Fibroblast of lung (primary cell): Measurements from ENCODE around the gene EIF3K.

Experiments
- EZH2 ChIP-seq: IDR thresholded peaks from 2 replicates; pipeline ENCODE4 v1.5.1; 2012; ENCODE audit warnings: low read length, control low read depth, mild to moderate bottlenecking; ENCODE audit errors: missing control alignments
- TF ChIP-seq, protein P1 (sequence below), 2 donors: IDR thresholded peaks in 1 of 2; conservative IDR thresholded peaks in 1 of 2; 1 replicate in 1 of 2; 2 replicates in 1 of 2; pipeline ENCODE4 v1.5.1; 2011 to 2012; ENCODE audit warnings: low read length in 2 of 2, control low read depth in 1 of 2, inconsistent platforms in 1 of 2, low read depth in 1 of 2, mild to moderate bottlenecking in 1 of 2

DNA sequence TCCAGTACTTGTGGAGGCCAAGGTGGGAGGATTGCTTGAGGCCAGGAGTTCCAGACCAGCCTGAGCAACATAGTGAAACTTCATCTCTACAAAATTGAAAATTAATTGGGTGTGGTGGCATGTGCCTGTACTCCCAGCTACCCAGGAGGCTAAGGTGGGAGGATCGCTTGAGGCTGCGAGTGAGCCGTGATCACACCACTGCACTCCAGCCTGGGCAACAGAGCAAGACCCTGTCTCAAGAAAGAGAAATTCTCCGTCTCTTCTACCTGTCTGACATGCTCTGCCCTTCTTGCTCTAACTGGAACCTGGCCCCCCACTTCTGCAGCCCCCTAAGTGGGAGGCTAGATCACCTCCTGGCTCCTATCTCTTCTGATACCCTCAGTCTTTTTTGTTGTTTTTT is 7.4 kb downstream of the EIF3K start:
- TF ChIP-seq, protein P1, sequence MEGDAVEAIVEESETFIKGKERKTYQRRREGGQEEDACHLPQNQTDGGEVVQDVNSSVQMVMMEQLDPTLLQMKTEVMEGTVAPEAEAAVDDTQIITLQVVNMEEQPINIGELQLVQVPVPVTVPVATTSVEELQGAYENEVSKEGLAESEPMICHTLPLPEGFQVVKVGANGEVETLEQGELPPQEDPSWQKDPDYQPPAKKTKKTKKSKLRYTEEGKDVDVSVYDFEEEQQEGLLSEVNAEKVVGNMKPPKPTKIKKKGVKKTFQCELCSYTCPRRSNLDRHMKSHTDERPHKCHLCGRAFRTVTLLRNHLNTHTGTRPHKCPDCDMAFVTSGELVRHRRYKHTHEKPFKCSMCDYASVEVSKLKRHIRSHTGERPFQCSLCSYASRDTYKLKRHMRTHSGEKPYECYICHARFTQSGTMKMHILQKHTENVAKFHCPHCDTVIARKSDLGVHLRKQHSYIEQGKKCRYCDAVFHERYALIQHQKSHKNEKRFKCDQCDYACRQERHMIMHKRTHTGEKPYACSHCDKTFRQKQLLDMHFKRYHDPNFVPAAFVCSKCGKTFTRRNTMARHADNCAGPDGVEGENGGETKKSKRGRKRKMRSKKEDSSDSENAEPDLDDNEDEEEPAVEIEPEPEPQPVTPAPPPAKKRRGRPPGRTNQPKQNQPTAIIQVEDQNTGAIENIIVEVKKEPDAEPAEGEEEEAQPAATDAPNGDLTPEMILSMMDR (conservative IDR thresholded peaks at IDR 0.05 in 1 of 2, IDR thresholded peaks at IDR 0.05 in 1 of 2; ENCODE audit: low read depth in 1 of 2, low read length in 2 of 2) = no peak
- TF ChIP-seq EZH2 = no peak
